Panc1 (cell line): ENCODE data around the gene CCDC74B. TPM values are rescaled to one million over a fixed set of nuclear protein-coding genes. Genes with fewer than 3 reads are reported as not detected.
"Not testable (repeated sequence)": the region's sequence is repeated elsewhere in the genome, so short reads cannot be mapped to it uniquely, and the experiment has no call there.

ENCODE experiments used
- ATAC-seq: fragments of 200-7000 bp; cut with Tn5 transposase; 2 replicates; pipeline ENCODE4 v1.9.1; 2020; ENCODE audit warnings: mild to moderate bottlenecking, moderate library complexity
- BruUV-seq: library from RNA; stranded (reverse); fragments of 400-500 nt; replicated peaks from 2 replicates; lab custom pipeline; 2021; lab: Mats Ljungman, UMichigan
- CTCF ChIA-PET: fragments of 300-600 bp; sonication (Branson Sonifier 250); formaldehyde crosslinking; loops from one replicate; lab custom pipeline; 2022; ENCODE audit warnings: antibody characterized with exemption; lab: Charles Lee
- POLR2A ChIA-PET: fragments of 300-600 bp; sonication (Branson Sonifier 250); formaldehyde crosslinking; loops from one replicate; lab custom pipeline; 2022; ENCODE audit warnings: antibody characterized with exemption; lab: Charles Lee
- DNase-seq: peaks from one replicate; pipeline ENCODE4 v3.0.0-alpha.2; 2010; ENCODE audit warnings: low read depth, low spot score
- H3K27ac ChIP-seq: 2 replicates; pipeline ENCODE4 v1.5.1; 2011; ENCODE audit warnings: mild to moderate bottlenecking, low read length, inconsistent platforms
- H3K27me3 ChIP-seq: fragments of 200-500 bp; sonication (Bioruptor generic); 2 replicates; pipeline ENCODE4 v1.6.0; 2014; ENCODE audit warnings: low read length, inconsistent platforms; ENCODE audit not compliant: control insufficient read depth, insufficient read depth
- H3K36me3 ChIP-seq: fragments of 200-500 bp; sonication (Bioruptor generic); 2 replicates; pipeline ENCODE4 v1.5.1; 2014; ENCODE audit warnings: inconsistent platforms, mild to moderate bottlenecking, low read length, moderate library complexity; ENCODE audit not compliant: control insufficient read depth, insufficient read depth
- H3K4me1 ChIP-seq: 2 replicates; pipeline ENCODE4 v1.5.1; 2011; ENCODE audit warnings: inconsistent platforms, mild to moderate bottlenecking, low read length, moderate library complexity; ENCODE audit not compliant: control insufficient read depth, insufficient read depth
- H3K4me3 ChIP-seq, 2 experiments: 2 replicates each; pipeline ENCODE4 v1.5.1; 2011 to 2012; ENCODE audit warnings: low read depth in 2 of 2, low read length in 2 of 2, mild to moderate bottlenecking in 2 of 2, inconsistent platforms in 1 of 2, moderate library complexity in 1 of 2
- H3K9me3 ChIP-seq: fragments of 200-500 bp; sonication (Bioruptor generic); 2 replicates; pipeline ENCODE4 v1.5.1; 2014; ENCODE audit warnings: low read depth, mild to moderate bottlenecking, inconsistent platforms, low read length, moderate library complexity; ENCODE audit not compliant: control insufficient read depth, insufficient read depth
- in situ Hi-C: cut with HindIII; loops from 2 replicates; pipeline ENCODE4 v1.10.0; 2016; ENCODE audit warnings: low sequenced_read_pairs, low pct_unique_long_range_greater_than_20kb
- intact Hi-C: fragments of 100-400 bp; cut with micrococcal nuclease; formaldehyde crosslinking; loops from one replicate; pipeline ENCODE4 v1.10.0; 2022; ENCODE audit not compliant: unreplicated experiment
- total RNA-seq: library from RNA; stranded (reverse); gene quantifications from one replicate; pipeline ENCODE4 v1.2.1, GENCODE V29; 2021; ENCODE audit not compliant: unreplicated experiment

CCDC74B gene
- total RNA-seq, 1 experiment from 2014 or later: 9.8 TPM

DNA sequence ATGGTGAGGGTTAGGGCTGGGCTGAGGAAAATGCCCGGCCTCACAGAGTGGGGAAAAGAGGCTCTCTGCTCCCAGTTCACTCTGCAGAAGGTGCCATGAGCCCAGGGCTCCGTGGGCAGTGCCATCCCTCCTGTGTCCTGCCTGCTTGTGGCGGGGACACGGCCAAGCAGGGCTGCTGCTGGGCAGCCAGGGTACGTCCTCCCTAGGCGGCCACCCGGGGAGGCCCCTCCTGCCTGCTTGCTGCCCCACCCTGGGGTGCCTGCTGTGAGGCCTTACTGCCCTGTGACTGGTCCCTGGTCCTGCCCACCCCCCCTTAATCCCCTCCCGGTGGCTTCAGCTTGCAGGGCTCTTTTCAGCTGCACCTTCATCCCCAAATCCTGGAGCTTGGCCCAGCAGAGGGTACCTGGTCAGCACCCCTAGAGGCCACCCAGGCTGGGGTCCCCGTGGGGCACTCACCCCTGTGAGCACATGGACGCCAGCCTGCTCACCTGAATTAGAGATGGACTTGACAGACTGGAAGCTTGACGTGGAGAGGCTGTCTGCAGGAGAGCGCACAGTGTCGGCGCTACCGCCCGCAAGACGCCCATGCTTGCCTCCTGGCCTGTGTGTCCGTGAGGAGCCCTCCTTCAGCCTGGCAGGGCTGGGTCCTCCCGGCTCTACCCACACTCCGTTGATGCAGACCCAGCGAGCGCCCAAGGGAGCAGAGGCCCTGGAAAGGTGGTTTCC, 3.1 kb downstream of the CCDC74B start:
- intact Hi-C loops, DNase-seq, POLR2A ChIA-PET, H3K9me3 ChIP-seq, CTCF ChIA-PET, BruUV-seq, ATAC-seq, H3K27ac ChIP-seq, H3K4me3 ChIP-seq, in situ Hi-C loops, H3K36me3 ChIP-seq, H3K4me1 ChIP-seq, H3K27me3 ChIP-seq: not testable (repeated sequence)

DNA sequence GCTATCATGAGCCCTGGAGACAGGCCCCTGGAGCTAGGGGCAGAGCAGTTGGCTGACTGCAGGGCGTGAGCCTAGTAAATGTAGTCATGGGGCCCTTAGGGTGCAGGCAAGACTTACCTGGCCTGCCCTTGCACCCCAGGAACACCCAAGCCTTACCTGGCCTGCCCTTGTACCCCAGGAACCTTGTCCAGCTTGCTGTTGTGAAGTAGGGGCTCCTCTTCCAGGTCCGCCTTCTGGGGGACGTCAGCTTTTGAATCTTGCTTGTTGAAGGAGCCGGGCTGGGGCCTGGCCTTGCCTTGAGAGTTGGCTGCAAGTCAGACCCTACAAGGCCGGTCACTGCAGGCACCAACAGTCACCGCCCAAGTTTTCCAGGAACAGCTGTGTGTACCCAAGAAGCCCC, 3.9 kb downstream of the CCDC74B start:
- H3K9me3 ChIP-seq, H3K36me3 ChIP-seq, POLR2A ChIA-PET, H3K4me1 ChIP-seq, in situ Hi-C loops, CTCF ChIA-PET, BruUV-seq, DNase-seq, intact Hi-C loops, H3K4me3 ChIP-seq, ATAC-seq, H3K27me3 ChIP-seq, H3K27ac ChIP-seq: not testable (repeated sequence)

DNA sequence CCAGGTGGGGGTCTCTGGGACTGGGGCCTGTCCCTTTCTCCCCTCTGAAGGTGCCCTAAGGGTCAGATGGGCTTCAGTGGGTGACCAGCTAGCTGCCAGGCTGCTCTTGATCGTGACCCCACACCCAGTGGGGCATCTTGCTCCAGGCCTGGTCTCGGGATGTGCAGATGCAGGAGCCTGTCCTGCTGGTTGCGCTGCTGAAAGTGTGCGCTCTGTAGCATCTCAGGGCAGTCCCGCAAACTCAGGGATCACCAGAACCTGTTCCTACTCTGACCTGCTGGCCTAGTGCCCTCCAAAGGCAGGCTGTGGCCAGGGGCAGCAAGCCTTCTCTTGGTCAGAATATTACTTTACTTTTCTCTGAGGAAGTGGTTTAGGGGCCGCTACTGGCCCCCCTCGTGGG, 4.4 kb downstream of the CCDC74B start:
- H3K36me3 ChIP-seq, H3K4me3 ChIP-seq, intact Hi-C loops, ATAC-seq, H3K27ac ChIP-seq, CTCF ChIA-PET, POLR2A ChIA-PET, in situ Hi-C loops, H3K9me3 ChIP-seq, DNase-seq, BruUV-seq, H3K4me1 ChIP-seq, H3K27me3 ChIP-seq: not testable (repeated sequence)

DNA sequence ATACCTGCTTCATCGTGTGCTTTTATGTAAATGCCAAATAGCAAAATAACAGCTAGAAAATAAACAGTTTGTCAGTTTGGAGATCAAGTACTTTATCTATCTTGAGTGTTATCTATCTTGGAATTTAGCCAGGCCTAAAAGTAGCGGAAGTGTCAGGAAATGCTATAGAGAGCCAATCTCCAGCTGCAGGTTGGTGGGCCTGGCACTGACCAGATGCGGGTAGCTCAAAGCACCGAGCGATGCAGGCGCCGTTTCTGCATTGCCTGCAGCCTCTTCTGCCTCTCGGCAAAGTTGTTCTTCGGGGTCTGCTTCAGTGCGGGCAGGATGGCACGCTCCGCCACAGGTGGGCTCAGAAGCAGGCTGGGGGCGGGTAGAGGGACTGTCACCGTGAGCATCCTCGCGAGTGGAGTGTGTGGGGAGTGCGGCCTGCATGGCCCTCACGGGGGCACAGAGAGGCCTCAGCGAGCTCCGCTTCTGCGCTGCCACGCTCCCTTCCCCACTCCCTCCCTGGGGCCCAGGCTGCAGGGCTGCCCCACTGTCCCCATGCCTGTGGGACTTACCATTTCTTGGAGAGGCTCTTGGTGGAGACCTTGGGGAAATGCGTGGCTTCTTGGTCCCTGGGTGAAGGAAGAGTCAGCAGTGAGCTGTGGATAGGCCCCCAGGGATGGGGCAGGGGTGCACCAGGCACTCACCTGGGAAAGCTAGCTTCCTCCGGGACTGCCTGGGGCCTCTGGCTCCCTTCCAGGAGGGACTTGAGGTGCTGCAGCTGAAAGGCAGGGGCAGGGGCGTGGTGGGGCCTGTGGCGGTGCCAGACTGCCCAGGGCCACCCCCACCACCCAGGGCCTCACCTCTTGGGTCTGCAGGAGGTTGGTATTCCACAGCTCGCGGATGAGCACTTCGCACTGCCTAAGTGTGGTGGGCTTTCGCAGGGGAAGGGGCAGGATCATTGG, 5.3 kb downstream of the CCDC74B start:
- in situ Hi-C loops, H3K4me3 ChIP-seq, ATAC-seq, H3K27me3 ChIP-seq, POLR2A ChIA-PET, H3K4me1 ChIP-seq, H3K27ac ChIP-seq, DNase-seq, H3K9me3 ChIP-seq, CTCF ChIA-PET, intact Hi-C loops, H3K36me3 ChIP-seq, BruUV-seq: not testable (repeated sequence)

DNA sequence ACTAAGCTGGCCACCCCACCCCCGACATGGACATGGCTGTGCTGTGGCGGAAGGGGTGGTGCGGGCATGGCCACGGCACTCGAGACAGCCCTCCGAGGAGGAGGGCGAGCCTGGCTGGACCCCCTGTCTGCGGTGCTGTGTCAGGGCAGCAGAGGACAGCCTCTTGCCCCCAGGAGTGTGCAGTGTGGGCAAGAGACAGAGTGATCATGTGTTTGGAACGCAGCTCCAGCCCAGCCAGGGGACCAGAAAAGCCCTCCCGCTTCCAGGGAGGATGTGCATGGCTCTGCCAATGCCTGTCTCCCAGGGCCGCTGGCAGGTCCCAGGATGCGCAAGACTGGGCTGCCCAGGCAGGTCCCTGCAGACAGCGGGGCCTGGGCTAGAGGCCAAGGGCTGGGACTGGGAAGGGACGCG, 6.1 kb downstream of the CCDC74B start:
- H3K4me3 ChIP-seq, CTCF ChIA-PET, DNase-seq, H3K27me3 ChIP-seq, BruUV-seq, H3K36me3 ChIP-seq, intact Hi-C loops, ATAC-seq, POLR2A ChIA-PET, H3K4me1 ChIP-seq, H3K27ac ChIP-seq, H3K9me3 ChIP-seq, in situ Hi-C loops: not testable (repeated sequence)

DNA sequence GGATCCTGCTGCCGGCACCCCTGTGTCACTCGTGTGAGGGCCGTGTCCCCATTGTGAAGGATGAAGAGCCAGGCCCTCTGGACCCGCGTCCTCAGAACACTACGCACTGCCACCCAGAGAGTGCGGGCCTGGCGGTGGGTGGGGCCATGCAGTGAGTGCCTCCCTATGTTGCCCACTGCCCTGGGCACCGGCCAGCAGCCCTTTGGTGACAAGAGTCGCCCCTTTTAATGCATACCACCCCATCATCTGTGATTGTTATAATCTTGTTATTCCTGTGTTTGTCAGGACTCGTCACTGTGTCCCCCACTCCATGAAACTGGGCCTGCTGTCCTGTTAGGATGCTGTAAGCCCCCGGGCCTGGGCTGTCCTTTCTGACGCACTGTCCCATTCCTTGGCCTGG, 6.6 kb downstream of the CCDC74B start:
- H3K36me3 ChIP-seq, H3K9me3 ChIP-seq, in situ Hi-C loops, intact Hi-C loops, H3K4me1 ChIP-seq, H3K27ac ChIP-seq, CTCF ChIA-PET, POLR2A ChIA-PET, H3K4me3 ChIP-seq, DNase-seq, H3K27me3 ChIP-seq, ATAC-seq, BruUV-seq: not testable (repeated sequence)

DNA sequence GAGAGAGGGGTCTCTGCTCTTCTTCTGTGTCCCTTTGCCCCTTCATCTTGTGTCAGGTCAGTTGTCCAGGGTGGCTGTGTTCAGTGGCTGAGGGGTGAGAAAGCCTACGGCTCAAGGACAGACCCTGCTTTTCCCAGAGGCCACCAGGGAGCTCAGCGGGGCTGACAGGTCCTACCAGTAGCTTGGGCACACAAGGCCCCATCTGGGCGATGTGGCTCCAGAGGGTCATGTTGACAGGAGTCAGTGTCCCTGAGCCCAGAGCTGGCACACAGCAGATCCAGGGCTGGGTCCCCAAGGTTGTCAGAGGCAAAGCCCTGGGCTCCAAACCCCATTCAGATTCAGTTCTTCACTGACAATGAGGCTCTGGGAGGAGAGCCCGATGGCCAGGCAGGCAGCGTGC, 7.8 kb downstream of the CCDC74B start:
- H3K36me3 ChIP-seq, H3K27ac ChIP-seq, in situ Hi-C loops: not testable (repeated sequence)

More for the DNA sequence above, 7.8 kb downstream of the CCDC74B start:
- DNase-seq, H3K27me3 ChIP-seq, H3K4me1 ChIP-seq, H3K4me3 ChIP-seq, CTCF ChIA-PET, intact Hi-C loops, ATAC-seq, H3K9me3 ChIP-seq, BruUV-seq, POLR2A ChIA-PET: not testable (repeated sequence)
